H1 (cell line): ENCODE data around the gene ASB14. TPM values are rescaled to one million over a fixed set of nuclear protein-coding genes. Genes with fewer than 3 reads are reported as not detected.

Experiments
- CTCF ChIA-PET: fragments of 300-600 bp; sonication (Branson Sonifier 250); formaldehyde crosslinking; loops from one replicate; lab custom pipeline; 2021; ENCODE audit not compliant: partially characterized antibody; lab: Charles Lee
- POLR2A ChIA-PET: fragments of 300-600 bp; sonication (Branson Sonifier 250); formaldehyde crosslinking; loops from one replicate; lab custom pipeline; 2021; ENCODE audit warnings: inconsistent platforms; ENCODE audit not compliant: partially characterized antibody; lab: Charles Lee
- DNase-seq, 2 experiments: peaks; one replicate each; pipeline versions ENCODE4 v3.0.0 to v3.0.0-alpha.2; 2010 to 2022; ENCODE audit warnings: low spot score in 2 of 2, low read depth in 1 of 2, mixed read lengths in 1 of 2
- FAIRE-seq: peaks from 2 replicates; lab custom pipeline; 2011; peaks lifted over from hg19 to GRCh38; lab: Jason Lieb, UNC
- H2AFZ ChIP-seq: 2 replicates; pipeline ENCODE4 v1.8.1; 2012; ENCODE audit warnings: low read length, inconsistent platforms
- H2AK5ac ChIP-seq: 2 replicates; pipeline ENCODE4 v1.6.1; 2013; ENCODE audit warnings: low read depth, low read length
- H2BK120ac ChIP-seq: replicated peaks from 2 replicates; pipeline ENCODE3; 2013; ENCODE audit warnings: low read depth, low read length, inconsistent platforms
- H2BK12ac ChIP-seq: 2 replicates; pipeline ENCODE4 v1.6.1; 2013; ENCODE audit warnings: low read depth, low read length
- H2BK15ac ChIP-seq: 2 replicates; pipeline ENCODE4 v1.6.1; 2013; ENCODE audit warnings: low read length
- H2BK20ac ChIP-seq: 2 replicates; pipeline ENCODE4 v1.6.1; 2013; ENCODE audit warnings: low read length
- H2BK5ac ChIP-seq: 2 replicates; pipeline ENCODE4 v1.6.1; 2013; ENCODE audit warnings: low read depth, low read length
- H3K14ac ChIP-seq: 2 replicates; pipeline ENCODE4 v1.6.1; 2013; ENCODE audit warnings: inconsistent platforms; ENCODE audit not compliant: insufficient read length
- H3K18ac ChIP-seq: 2 replicates; pipeline ENCODE4 v1.6.1; 2013; ENCODE audit warnings: low read length; ENCODE audit errors: extremely low read depth
- H3K23ac ChIP-seq: 2 replicates; pipeline ENCODE4 v1.6.1; 2013; ENCODE audit warnings: inconsistent platforms; ENCODE audit not compliant: insufficient read length
- H3K23me2 ChIP-seq: 2 replicates; pipeline ENCODE4 v1.6.1; 2013; ENCODE audit warnings: low read depth, low read length
- H3K27ac ChIP-seq: 2 replicates; pipeline ENCODE4 v1.6.1; 2011; ENCODE audit warnings: low read depth, low read length, inconsistent platforms
- H3K27me3 ChIP-seq, 4 experiments: replicated peaks in 1 of 4; 1 replicate in 1 of 4; 2 replicates in 3 of 4; pipeline versions ENCODE4 v1.6.1 to v1.8.1; 2011 to 2013; ENCODE audit warnings: low read length in 3 of 4, mild to moderate bottlenecking in 3 of 4, inconsistent platforms in 2 of 4, mixed read lengths in 2 of 4, moderate library complexity in 1 of 4; ENCODE audit not compliant: control insufficient read depth in 3 of 4, insufficient read depth in 3 of 4; ENCODE audit errors: extremely low read depth in 1 of 4
- H3K36me3 ChIP-seq, 4 experiments: 2 replicates each; pipeline versions ENCODE4 v1.6.1 to v1.8.1; 2011 to 2013; ENCODE audit warnings: mild to moderate bottlenecking in 4 of 4, low read length in 3 of 4, moderate library complexity in 2 of 4, control low read depth in 1 of 4, inconsistent platforms in 1 of 4; ENCODE audit not compliant: insufficient read depth in 4 of 4, control insufficient read depth in 2 of 4
- H3K4ac ChIP-seq: replicated peaks from 2 replicates; pipeline ENCODE3; 2013; ENCODE audit warnings: low read length, low read depth, mixed read lengths, inconsistent platforms; ENCODE audit not compliant: insufficient read length
- H3K4me1 ChIP-seq, 4 experiments: replicated peaks in 1 of 4; 1 replicate in 1 of 4; 2 replicates in 3 of 4; pipeline versions ENCODE4 v1.6.1 to v1.8.1; 2011 to 2013; ENCODE audit warnings: low read length in 3 of 4, inconsistent platforms in 2 of 4, mixed read lengths in 1 of 4; ENCODE audit not compliant: insufficient read depth in 4 of 4, control insufficient read depth in 3 of 4
- H3K4me2 ChIP-seq, 2 experiments: 2 replicates each; pipeline versions ENCODE4 v1.6.1 to v1.8.1; 2011 to 2013; ENCODE audit warnings: low read depth in 2 of 2, low read length in 2 of 2, control low read depth in 1 of 2, inconsistent platforms in 1 of 2, mild to moderate bottlenecking in 1 of 2; ENCODE audit not compliant: insufficient read depth in 1 of 2
- H3K4me3 ChIP-seq, 4 experiments: fragments of 200-600, 300-600 bp in 1 of 4; sonication (generic), shearing (Covaris generic), sonication (Bioruptor Twin) in 1 of 4; 2 replicates each; pipeline versions ENCODE4 v1.5.1 to v1.8.1; 2011 to 2016; ENCODE audit warnings: low read length in 4 of 4, low read depth in 3 of 4, control low read depth in 2 of 4, inconsistent platforms in 2 of 4, mild to moderate bottlenecking in 2 of 4, mixed read lengths in 1 of 4, moderate library complexity in 1 of 4; ENCODE audit not compliant: insufficient read depth in 2 of 4; ENCODE audit errors: extremely low read depth in 1 of 4
- H3K56ac ChIP-seq: replicated peaks from 2 replicates; pipeline ENCODE3; 2013; ENCODE audit warnings: low read depth, mild to moderate bottlenecking, mixed read lengths, low read length, inconsistent platforms; ENCODE audit not compliant: insufficient read length
- H3K79me1 ChIP-seq: 2 replicates; pipeline ENCODE4 v1.6.1; 2013; ENCODE audit warnings: low read depth, low read length, control low read depth
- H3K79me2 ChIP-seq, 2 experiments: 2 replicates each; pipeline versions ENCODE4 v1.6.1 to v1.8.1; 2012 to 2013; ENCODE audit warnings: low read length in 2 of 2, mild to moderate bottlenecking in 2 of 2, inconsistent platforms in 1 of 2; ENCODE audit not compliant: insufficient read depth in 2 of 2, control insufficient read depth in 1 of 2
- H3K9ac ChIP-seq, 4 experiments: replicated peaks in 1 of 4; 1 replicate in 1 of 4; 2 replicates in 3 of 4; pipeline versions ENCODE4 v1.6.1 to v1.8.1; 2011 to 2013; ENCODE audit warnings: low read depth in 3 of 4, low read length in 3 of 4, control low read depth in 2 of 4, mild to moderate bottlenecking in 2 of 4, moderate library complexity in 2 of 4, inconsistent platforms in 1 of 4; ENCODE audit errors: extremely low read depth in 1 of 4
- H3K9me3 ChIP-seq, 2 experiments: 2 replicates each; pipeline versions ENCODE4 v1.6.1 to v1.8.1; 2012 to 2013; ENCODE audit warnings: mild to moderate bottlenecking in 2 of 2, moderate library complexity in 2 of 2, control low read depth in 1 of 2, inconsistent platforms in 1 of 2, low read depth in 1 of 2, low read length in 1 of 2, mixed read lengths in 1 of 2; ENCODE audit not compliant: insufficient read depth in 2 of 2
- H4K20me1 ChIP-seq, 2 experiments: replicated peaks in 1 of 2; 2 replicates each; pipeline versions ENCODE3 to v1.8.1; 2011 to 2013; ENCODE audit warnings: inconsistent platforms in 2 of 2, low read length in 2 of 2, mild to moderate bottlenecking in 1 of 2; ENCODE audit not compliant: insufficient read depth in 2 of 2, control insufficient read depth in 1 of 2
- H4K5ac ChIP-seq: 2 replicates; pipeline ENCODE4 v1.6.1; 2013; ENCODE audit warnings: low read length, low read depth, mixed read lengths, inconsistent platforms; ENCODE audit not compliant: insufficient read length
- H4K8ac ChIP-seq: 2 replicates; pipeline ENCODE4 v1.8.0; 2013; ENCODE audit warnings: mild to moderate bottlenecking, moderate library complexity, low read length, inconsistent platforms; ENCODE audit not compliant: insufficient read depth; ENCODE audit errors: extremely low read depth
- H4K91ac ChIP-seq: replicated peaks from 2 replicates; pipeline ENCODE3; 2013; ENCODE audit warnings: low read length, mixed read lengths, inconsistent platforms; ENCODE audit not compliant: insufficient read length
- EZH2 ChIP-seq: fragments of 200-600 bp; sonication (generic); IDR thresholded peaks from 2 replicates; pipeline ENCODE4 v1.7.1; 2012; ENCODE audit warnings: low read depth, mild to moderate bottlenecking, moderate library complexity, low read length, inconsistent platforms; ENCODE audit not compliant: severe bottlenecking
- GTF2F1 ChIP-seq: IDR thresholded peaks from 2 replicates; pipeline ENCODE4 v1.6.1; 2012; ENCODE audit warnings: low read depth, low read length, improper control_type of control experiment, borderline replicate concordance
- WGBS, 2 experiments: shearing (Covaris generic) in 1 of 2; methylation state at CpG; one replicate each; pipeline versions ENCODE4 v1.1.6 to v1.1.7; 2013 to 2015; ENCODE audit warnings: low lambda C conversion rate in 2 of 2, mixed read lengths in 2 of 2, inconsistent platforms in 1 of 2, low coverage in 1 of 2, missing lambda C conversion rate in 1 of 2; ENCODE audit not compliant: insufficient replicate concordance in 2 of 2, insufficient coverage in 1 of 2, insufficient read length in 1 of 2; ENCODE audit errors: extremely low coverage in 1 of 2, missing lambda C conversion rate in 1 of 2; 5-methylcytosine and 5-hydroxymethylcytosine counted together
- polyA plus RNA-seq, 7 experiments: library from polyadenylated mRNA; depleted of rRNA in 3 of 7; stranded (reverse) in 5 of 7; unstranded in 2 of 7; fragments of >200 nt in 5 of 7; fragments of 200-250 nt in 2 of 7; gene quantifications; 1 replicate in 5 of 7; 2 replicates in 1 of 7; 4 replicates in 1 of 7; pipeline versions ENCODE4 v1.2.1 to v1.2.3, GENCODE V29; 2011 to 2013; ENCODE audit warnings: missing spikeins in 2 of 7, mixed read lengths in 2 of 7
- total RNA-seq: library from RNA; stranded (reverse); fragmentation: NEBNext Ultra II Directional; extraction: Animal tissue kit (Norgen Biotek cat#: 25700); gene quantifications from 2 replicates; pipeline ENCODE4 v1.2.1, GENCODE V29; 2021
- TF ChIP-seq, protein P1 (sequence below): IDR thresholded peaks from 2 replicates; pipeline ENCODE4 v1.6.1; 2012; ENCODE audit warnings: low read length, inconsistent platforms

Gene ASB14
- total and polyA plus RNA-seq, 2 of the 8 experiments (the other 6 are each of a cell fraction or from before 2014, with no cell fraction given): not detected

GRCh38 chr3:57298041-57298440 is 5.6 kb upstream of the ASB14 start:
- no peak overlapping the region for H3K9ac ChIP-seq
- H3K23me2 ChIP-seq: no peaks in the 10 kb centered on the region
- TF ChIP-seq, protein P1, sequence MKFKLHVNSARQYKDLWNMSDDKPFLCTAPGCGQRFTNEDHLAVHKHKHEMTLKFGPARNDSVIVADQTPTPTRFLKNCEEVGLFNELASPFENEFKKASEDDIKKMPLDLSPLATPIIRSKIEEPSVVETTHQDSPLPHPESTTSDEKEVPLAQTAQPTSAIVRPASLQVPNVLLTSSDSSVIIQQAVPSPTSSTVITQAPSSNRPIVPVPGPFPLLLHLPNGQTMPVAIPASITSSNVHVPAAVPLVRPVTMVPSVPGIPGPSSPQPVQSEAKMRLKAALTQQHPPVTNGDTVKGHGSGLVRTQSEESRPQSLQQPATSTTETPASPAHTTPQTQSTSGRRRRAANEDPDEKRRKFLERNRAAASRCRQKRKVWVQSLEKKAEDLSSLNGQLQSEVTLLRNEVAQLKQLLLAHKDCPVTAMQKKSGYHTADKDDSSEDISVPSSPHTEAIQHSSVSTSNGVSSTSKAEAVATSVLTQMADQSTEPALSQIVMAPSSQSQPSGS: no peak
- no peak for TF ChIP-seq GTF2F1
- no peak for TF ChIP-seq EZH2
- H3K4ac ChIP-seq: no peak overlapping the region
- no peak overlapping the region for H3K4me2 ChIP-seq
- H2BK12ac ChIP-seq: no peak overlapping the region
- H3K27ac ChIP-seq: no peak overlapping the region
- CTCF ChIA-PET: no interaction called here
- no peak overlapping the region for H4K91ac ChIP-seq
- 89% methylated on average over 1 of the region's 1 CpG; no CpG with 5 or more reads in 1 of the 2 experiments for WGBS, 2 experiments
- H3K14ac ChIP-seq: no peak overlapping the region
- H3K4me3 ChIP-seq: no peak overlapping the region
- H3K36me3 ChIP-seq: no peaks in the 10 kb centered on the region
- H3K56ac ChIP-seq: no peak overlapping the region
- FAIRE-seq (no peak), DNase-seq (no peak)
- H3K27me3 ChIP-seq: no peaks in the 10 kb centered on the region
- no peaks in the 10 kb centered on the region for H3K79me2 ChIP-seq
- no peak overlapping the region for H3K23ac ChIP-seq
- no peak overlapping the region for H2BK5ac ChIP-seq
- no peak overlapping the region for H2BK20ac ChIP-seq
- H3K9me3 ChIP-seq: no peaks in the 10 kb centered on the region
- no peaks in the 10 kb centered on the region for H3K4me1 ChIP-seq
- H2AFZ ChIP-seq: no peak overlapping the region
- H2BK15ac ChIP-seq: no peak overlapping the region
- no peak overlapping the region for H2BK120ac ChIP-seq
- H2AK5ac ChIP-seq: no peak overlapping the region
- no peaks in the 10 kb centered on the region for H4K20me1 ChIP-seq
- H3K79me1 ChIP-seq: no peaks in the 10 kb centered on the region
- H4K8ac ChIP-seq: no peak overlapping the region
- POLR2A ChIA-PET: no interaction called here
- H4K5ac ChIP-seq: no peak overlapping the region
- no peak overlapping the region for H3K18ac ChIP-seq
